Testis (tissue), 3 donors: Measurements from ENCODE around the gene ZIC1. TPM values are rescaled to one million over a fixed set of nuclear protein-coding genes. Genes with fewer than 3 reads are reported as not detected.
A peak's percentile ranks its signal among the peaks of the same experiment; 100 is the strongest.

Experiments
- DNase-seq: peaks from one replicate; pipeline ENCODE4 v3.0.0-alpha.2; 2019
- H3K27ac ChIP-seq, 2 donors: fragments of 200-600 bp; sonication (generic); one replicate each; pipeline ENCODE4 v1.5.1; 2019
- H3K27me3 ChIP-seq: fragments of 200-600 bp; sonication (generic); one replicate; pipeline ENCODE4 v1.5.1; 2019
- H3K36me3 ChIP-seq: fragments of 200-600 bp; sonication (generic); one replicate; pipeline ENCODE4 v1.5.1; 2017; ENCODE audit warnings: low read depth; ENCODE audit errors: missing control alignments
- H3K4me1 ChIP-seq: fragments of 200-600 bp; sonication (generic); one replicate; pipeline ENCODE4 v1.5.1; 2019
- H3K4me3 ChIP-seq, 2 donors: fragments of 200-600 bp; sonication (generic); one replicate each; pipeline ENCODE4 v1.5.1; 2017 to 2019
- H3K9me3 ChIP-seq: fragments of 200-600 bp; sonication (generic); one replicate; pipeline ENCODE4 v1.5.1; 2017
- POLR2A ChIP-seq: fragments of 450-650 bp; IDR thresholded peaks from one replicate; pipeline ENCODE4 v1.6.1; 2017; ENCODE audit warnings: antibody characterized with exemption, mild to moderate bottlenecking, moderate library complexity
- WGBS, 2 donors: methylation state at CpG; one replicate each; pipeline ENCODE4 v1.1.5; 2018; 5-methylcytosine and 5-hydroxymethylcytosine counted together
- intact Hi-C: fragments of 100-400 bp; cut with DNase I; formaldehyde crosslinking; loops from one replicate; pipeline ENCODE4 v1.15.1; 2023; ENCODE audit warnings: low total_unique reads
- polyA plus RNA-seq: library from polyadenylated mRNA; stranded (reverse); fragments of 350-450 nt; fragmentation: Illumina TruSeq; extraction: RNeasy Lipid Tissue Mini Kit (QIAGEN cat#74804); gene quantifications from one replicate; pipeline ENCODE4 v1.2.3, GENCODE V29; 2014; ENCODE audit warnings: low read depth, low replicate concordance; ENCODE audit not compliant: insufficient read depth
- total RNA-seq, 2 donors: library from RNA; depleted of rRNA; stranded (reverse); fragments of >200 nt; gene quantifications; one replicate each; pipeline ENCODE4 v1.2.3, GENCODE V29; 2016
- TF ChIP-seq, protein P1 (sequence below), 3 experiments: fragments of 450-650 bp in 2 of 3; fragments of 200-600 bp in 1 of 3; sonication (generic) in 1 of 3; IDR thresholded peaks; one replicate each; pipeline ENCODE4 v1.5.1; 2016 to 2019; ENCODE audit warnings: antibody characterized with exemption in 3 of 3, mild to moderate bottlenecking in 2 of 3, moderate library complexity in 1 of 3

Gene ZIC1
- total and polyA plus RNA-seq, 3 donors from 2014 or later, result 1.4 to 3.5 (median 3.3) TPM

DNA sequence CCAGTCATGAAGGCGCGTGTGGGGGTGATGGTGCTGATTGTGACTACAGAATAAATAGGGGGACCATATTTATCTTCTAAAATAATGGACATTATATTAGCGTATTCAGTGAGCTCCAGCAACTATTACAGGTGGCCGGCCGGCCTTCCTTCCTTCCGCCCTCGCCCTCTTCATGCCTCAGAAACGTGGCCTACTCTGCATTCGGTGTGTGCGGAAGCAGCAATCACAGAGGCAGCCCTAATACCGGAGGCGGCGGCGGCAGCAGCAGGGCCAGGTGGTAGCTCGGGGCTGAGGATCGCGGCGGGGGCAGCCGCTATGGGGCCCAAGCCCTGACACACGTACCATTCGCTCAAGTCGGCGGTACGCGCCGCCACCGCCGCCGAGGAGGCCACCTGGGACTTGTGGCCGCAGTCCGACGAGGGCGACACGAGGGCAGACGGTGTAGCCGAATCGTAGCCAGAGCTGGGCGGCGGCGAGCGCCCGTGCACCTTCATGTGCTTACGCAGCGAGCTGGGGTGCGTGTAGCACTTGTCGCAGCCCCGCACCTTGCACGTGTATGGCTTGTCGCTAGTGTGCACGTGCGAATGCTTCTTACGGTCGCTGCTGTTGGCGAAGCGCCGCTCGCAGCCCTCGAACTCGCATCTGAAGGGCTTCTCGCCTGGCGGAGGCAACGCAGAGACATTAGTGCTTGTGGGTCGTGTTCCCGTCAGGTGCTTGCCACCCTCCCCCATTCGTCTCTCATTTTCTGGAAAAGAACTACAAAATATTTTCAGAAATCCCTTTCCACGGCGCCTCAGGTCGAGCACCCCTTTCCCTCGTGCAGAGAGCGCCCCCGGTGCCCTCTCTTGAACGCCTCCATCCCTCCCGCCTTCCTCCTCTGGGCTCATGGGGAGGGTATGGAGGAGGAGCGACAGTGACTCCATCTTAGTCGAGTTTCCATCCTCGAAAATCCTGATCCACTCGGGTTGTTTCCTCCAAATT, 18.3 kb upstream of the ZIC1 start:
- no peak for TF ChIP-seq POLR2A
- TF ChIP-seq, protein P1, sequence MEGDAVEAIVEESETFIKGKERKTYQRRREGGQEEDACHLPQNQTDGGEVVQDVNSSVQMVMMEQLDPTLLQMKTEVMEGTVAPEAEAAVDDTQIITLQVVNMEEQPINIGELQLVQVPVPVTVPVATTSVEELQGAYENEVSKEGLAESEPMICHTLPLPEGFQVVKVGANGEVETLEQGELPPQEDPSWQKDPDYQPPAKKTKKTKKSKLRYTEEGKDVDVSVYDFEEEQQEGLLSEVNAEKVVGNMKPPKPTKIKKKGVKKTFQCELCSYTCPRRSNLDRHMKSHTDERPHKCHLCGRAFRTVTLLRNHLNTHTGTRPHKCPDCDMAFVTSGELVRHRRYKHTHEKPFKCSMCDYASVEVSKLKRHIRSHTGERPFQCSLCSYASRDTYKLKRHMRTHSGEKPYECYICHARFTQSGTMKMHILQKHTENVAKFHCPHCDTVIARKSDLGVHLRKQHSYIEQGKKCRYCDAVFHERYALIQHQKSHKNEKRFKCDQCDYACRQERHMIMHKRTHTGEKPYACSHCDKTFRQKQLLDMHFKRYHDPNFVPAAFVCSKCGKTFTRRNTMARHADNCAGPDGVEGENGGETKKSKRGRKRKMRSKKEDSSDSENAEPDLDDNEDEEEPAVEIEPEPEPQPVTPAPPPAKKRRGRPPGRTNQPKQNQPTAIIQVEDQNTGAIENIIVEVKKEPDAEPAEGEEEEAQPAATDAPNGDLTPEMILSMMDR (IDR thresholded peaks at IDR 0.05), result no peak
- peaks cover 4% of the 10 kb centered on the region for H3K4me1 ChIP-seq
- no peak for DNase-seq

DNA sequence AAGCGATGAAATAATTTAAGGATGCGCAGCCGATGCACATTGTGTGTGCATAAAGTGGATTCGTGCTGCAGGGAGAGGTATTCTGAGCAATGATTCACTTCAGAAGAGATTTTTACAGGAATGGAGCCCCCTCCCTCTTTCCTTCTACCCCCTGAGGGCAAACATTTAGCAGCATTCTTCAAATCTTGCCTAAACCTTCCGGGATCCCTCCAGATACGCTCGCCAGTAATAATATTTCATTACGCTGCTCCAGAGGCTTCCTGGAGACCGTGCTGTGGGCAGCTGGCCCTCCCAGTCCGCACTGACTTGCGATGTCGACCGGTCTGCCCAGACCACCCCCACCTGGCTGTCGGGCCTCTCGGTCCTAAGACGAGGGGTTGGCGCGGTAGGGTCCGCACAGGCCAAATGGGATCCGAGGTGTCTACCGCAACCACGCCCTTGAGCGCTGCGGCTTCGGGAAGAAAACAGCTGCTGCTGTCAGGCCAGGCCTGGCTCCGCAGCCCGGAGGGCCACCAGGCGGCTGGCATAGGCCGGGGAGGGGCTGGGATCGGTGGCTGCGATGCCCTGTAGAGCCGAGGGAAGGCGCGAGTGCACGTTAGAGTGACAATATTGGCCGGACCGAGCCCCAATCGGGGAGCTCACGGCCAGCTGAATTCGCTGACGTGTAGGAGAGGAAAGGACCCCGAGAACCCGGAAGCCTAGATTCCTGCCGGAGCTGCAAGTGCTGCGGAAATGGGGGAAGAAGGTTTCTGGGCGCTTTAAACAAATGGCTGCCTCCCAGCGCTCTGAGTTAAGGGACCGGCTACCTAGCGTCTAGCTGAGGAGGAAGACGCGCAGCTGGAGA, 17.2 kb upstream of the ZIC1 start:
- no peaks in the 10 kb centered on the region for H3K9me3 ChIP-seq
- DNase-seq, result peak; percentile 82
- peak overlapping the region in 1 of 2 donors; percentile 55 for H3K4me3 ChIP-seq
- H3K36me3 ChIP-seq, result no peaks in the 10 kb centered on the region
- intact Hi-C loops, result no loop called here
- TF ChIP-seq, protein P1 (IDR thresholded peaks at IDR 0.05), result peak in 1 of 3 experiments; percentile 15
- TF ChIP-seq POLR2A, result no peak
- no peak overlapping the region for H3K27ac ChIP-seq
- H3K4me1 ChIP-seq, result peaks cover 4% of the 10 kb centered on the region
- no peaks in the 10 kb centered on the region for H3K27me3 ChIP-seq
- 4 to 5% methylated on average over 33 to 51 of the region's 51 CpGs for WGBS, 2 donors

More for the DNA sequence above, 18.3 kb upstream of the ZIC1 start:
- Histone ChIP-seq H3K27ac (no peak overlapping the region), H3K36me3 (no peaks in the 10 kb centered on the region), H3K27me3 (no peaks in the 10 kb centered on the region), H3K9me3 (no peaks in the 10 kb centered on the region), H3K4me3 (no peak overlapping the region)
- intact Hi-C loops, result no loop called here
- 6 to 8% methylated on average over 26 to 74 of the region's 77 CpGs for WGBS, 2 donors

GRCh38 chr3:147392625-147392946, 16.6 kb upstream of the ZIC1 start:
- TF ChIP-seq, protein P1 (IDR thresholded peaks at IDR 0.05), result no peak
- TF ChIP-seq POLR2A, result no peak
- DNase-seq, result no peak
- Histone ChIP-seq H3K27me3 (no peaks in the 10 kb centered on the region), H3K9me3 (no peaks in the 10 kb centered on the region), H3K4me3 (peak overlapping the region in 1 of 2 donors; percentile 55), H3K4me1 (peaks cover 4% of the 10 kb centered on the region), H3K27ac (no peak overlapping the region), H3K36me3 (no peaks in the 10 kb centered on the region)
- WGBS, 2 donors, result 4 to 9% methylated on average over 15 of the region's 15 CpGs
- intact Hi-C loops, result no loop called here

- peak overlapping the region in 1 of 2 donors; percentile 59 for H3K27ac ChIP-seq
- peak; percentile 82 for DNase-seq
- no peaks in the 10 kb centered on the region for H3K36me3 ChIP-seq
- intact Hi-C loops, result no loop called here
- 2 to 9% methylated on average over 10 to 52 of the region's 54 CpGs for WGBS, 2 donors
- H3K4me1 ChIP-seq, result peaks cover 4% of the 10 kb centered on the region
- peak overlapping the region; percentile 47 to 55 for H3K4me3 ChIP-seq
- no peak for TF ChIP-seq POLR2A
- TF ChIP-seq, protein P1 (IDR thresholded peaks at IDR 0.05), result no peak
- no peaks in the 10 kb centered on the region for H3K9me3 ChIP-seq
- H3K27me3 ChIP-seq, result no peaks in the 10 kb centered on the region
Measured at GRCh38 chr3:147393261-147393942, 15.8 kb upstream of the ZIC1 start.
